ENCODE data around the gene CAV3.

The CAV3 gene

DNA sequence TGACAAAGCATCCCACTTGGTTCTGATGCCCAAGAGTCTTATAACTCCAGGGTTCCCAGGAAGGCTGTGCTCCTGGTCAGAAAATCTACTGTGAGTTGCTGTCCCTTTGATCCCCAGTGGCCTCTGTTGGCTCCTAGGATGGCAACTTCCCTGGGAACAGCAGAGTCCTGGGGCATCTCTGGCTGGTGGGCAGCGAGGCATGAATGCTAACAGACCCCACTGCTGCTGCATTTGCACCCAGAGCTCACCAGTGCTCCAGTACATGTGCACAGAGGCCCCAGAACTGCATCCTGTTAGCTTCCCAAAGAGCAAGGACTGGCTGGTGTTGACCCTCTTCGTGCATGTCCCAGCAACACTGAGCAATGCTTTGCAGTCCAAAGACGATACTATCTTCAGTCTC, 15.7 kb downstream of the CAV3 start:
- H3K4me3 ChIP-seq (ENCODE audit: extremely low read depth, insufficient read depth, low read length, poor library complexity, severe bottlenecking), result no peak overlapping the region
- no peak overlapping the region for H3K27ac ChIP-seq (ENCODE audit: low read depth, low read length, severe bottlenecking)
- no peaks in the 10 kb centered on the region for H3K9me3 ChIP-seq (ENCODE audit: control insufficient read depth, low read length)
- WGBS, 2 experiments (ENCODE audit: insufficient coverage in 2 of 2), result 86 to 96% methylated on average over 3 of the region's 3 CpGs
- no peaks in the 10 kb centered on the region for H3K4me1 ChIP-seq (ENCODE audit: control insufficient read depth, insufficient read depth, low read length, poor library complexity, severe bottlenecking)
- no peaks in the 10 kb centered on the region for H3K36me3 ChIP-seq (ENCODE audit: control insufficient read depth, insufficient read depth, low read length)

DNA sequence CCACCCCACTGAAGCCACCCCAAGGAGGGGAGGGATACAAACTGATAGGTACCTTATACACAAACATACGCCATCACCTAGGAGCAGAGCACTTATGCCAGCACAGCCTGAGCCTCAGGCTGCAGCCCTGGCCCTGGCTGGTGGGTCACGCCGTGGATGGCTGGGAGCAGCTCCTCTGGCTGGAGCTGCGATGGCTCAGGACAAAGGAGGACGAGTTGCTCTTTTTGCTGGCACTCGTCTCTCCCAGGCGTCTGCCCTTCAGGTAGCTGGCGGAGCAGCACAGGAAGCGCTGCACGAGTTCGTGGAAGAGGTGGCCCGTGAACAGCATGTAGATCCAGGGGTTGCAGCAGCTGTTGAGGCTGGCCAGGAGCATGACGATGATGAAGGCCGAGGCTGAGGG, 19.2 kb downstream of the CAV3 start:
- WGBS, 2 experiments (ENCODE audit: insufficient coverage in 2 of 2), result 92% methylated on average over 13 to 14 of the region's 14 CpGs

DNA sequence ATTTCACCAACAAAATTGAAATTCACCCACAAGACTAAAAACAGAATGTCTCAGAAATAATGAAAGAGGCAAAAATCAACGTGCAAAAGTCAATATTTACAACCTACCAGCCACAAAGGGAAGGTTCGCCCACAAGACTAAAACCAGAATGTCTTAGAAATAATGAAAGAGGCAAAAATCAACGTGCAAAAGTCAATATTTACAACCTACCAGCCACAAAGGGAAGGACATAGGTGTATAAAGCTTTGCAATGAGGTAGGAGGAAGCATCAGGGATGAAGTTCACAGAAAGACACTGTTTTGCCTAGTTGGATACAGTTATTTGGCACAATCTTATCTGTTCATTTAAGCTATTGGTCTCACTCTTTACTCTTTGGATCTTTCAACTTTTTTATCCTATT, 21.5 kb downstream of the CAV3 start:
- no CpG with 5 or more reads among the region's 3 CpGs for WGBS, 2 experiments (ENCODE audit: insufficient coverage in 2 of 2)
- Histone ChIP-seq H3K4me1 (ENCODE audit: control insufficient read depth, insufficient read depth, low read length, poor library complexity, severe bottlenecking) (no peaks in the 10 kb centered on the region), H3K27ac (ENCODE audit: low read depth, low read length, severe bottlenecking) (no peak overlapping the region), H3K36me3 (ENCODE audit: control insufficient read depth, insufficient read depth, low read length) (no peaks in the 10 kb centered on the region), H3K9me3 (ENCODE audit: control insufficient read depth, low read length) (no peaks in the 10 kb centered on the region), H3K4me3 (ENCODE audit: extremely low read depth, insufficient read depth, low read length, poor library complexity, severe bottlenecking) (no peak overlapping the region)

More for the DNA sequence above, 19.2 kb downstream of the CAV3 start:
- H3K4me1 ChIP-seq (ENCODE audit: control insufficient read depth, insufficient read depth, low read length, poor library complexity, severe bottlenecking), result no peaks in the 10 kb centered on the region
- H3K36me3 ChIP-seq (ENCODE audit: control insufficient read depth, insufficient read depth, low read length), result no peaks in the 10 kb centered on the region
- no peaks in the 10 kb centered on the region for H3K9me3 ChIP-seq (ENCODE audit: control insufficient read depth, low read length)
- no peak overlapping the region for H3K27ac ChIP-seq (ENCODE audit: low read depth, low read length, severe bottlenecking)
- H3K4me3 ChIP-seq (ENCODE audit: extremely low read depth, insufficient read depth, low read length, poor library complexity, severe bottlenecking), result no peak overlapping the region

DNA sequence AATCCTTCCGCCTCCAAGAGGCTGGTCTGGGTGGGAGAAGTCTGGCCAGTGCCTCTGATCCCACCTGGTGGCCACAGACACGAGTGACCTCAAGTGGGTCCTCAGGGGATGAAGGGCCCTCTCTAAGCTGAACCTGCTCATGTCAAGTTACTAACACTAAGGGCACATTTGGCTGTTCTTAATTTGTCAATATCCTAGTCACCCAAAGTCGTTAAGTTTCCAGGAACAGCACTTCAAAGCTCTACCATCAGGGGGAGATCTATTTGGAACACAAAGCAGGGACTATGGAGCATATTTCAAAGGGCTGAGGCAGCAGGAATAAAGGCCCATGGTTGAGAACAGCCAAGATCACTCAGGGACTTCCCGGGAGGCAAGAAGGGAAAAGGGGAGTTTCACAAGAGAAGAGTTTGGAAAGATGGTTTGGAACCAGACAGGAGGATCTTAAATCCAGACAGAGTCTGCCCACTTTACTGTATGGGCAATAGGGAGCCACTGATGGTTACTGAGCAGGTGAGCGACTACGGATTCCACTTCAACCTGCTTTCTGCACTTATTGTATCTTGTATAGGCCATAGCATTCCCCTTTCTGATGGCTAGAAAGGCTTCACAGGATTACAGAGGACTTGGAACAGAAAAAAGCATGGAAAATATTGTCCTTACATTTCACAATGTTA, 22.1 kb downstream of the CAV3 start:
- H3K4me1 ChIP-seq (ENCODE audit: control insufficient read depth, insufficient read depth, low read length, poor library complexity, severe bottlenecking), result no peaks in the 10 kb centered on the region
- H3K36me3 ChIP-seq (ENCODE audit: control insufficient read depth, insufficient read depth, low read length), result no peaks in the 10 kb centered on the region
- H3K4me3 ChIP-seq (ENCODE audit: extremely low read depth, insufficient read depth, low read length, poor library complexity, severe bottlenecking), result no peak overlapping the region
- no peak overlapping the region for H3K27ac ChIP-seq (ENCODE audit: low read depth, low read length, severe bottlenecking)
- WGBS, 2 experiments (ENCODE audit: insufficient coverage in 2 of 2), result 49 to 65% methylated on average over 3 to 6 of the region's 6 CpGs
- H3K9me3 ChIP-seq (ENCODE audit: control insufficient read depth, low read length), result no peaks in the 10 kb centered on the region

DNA sequence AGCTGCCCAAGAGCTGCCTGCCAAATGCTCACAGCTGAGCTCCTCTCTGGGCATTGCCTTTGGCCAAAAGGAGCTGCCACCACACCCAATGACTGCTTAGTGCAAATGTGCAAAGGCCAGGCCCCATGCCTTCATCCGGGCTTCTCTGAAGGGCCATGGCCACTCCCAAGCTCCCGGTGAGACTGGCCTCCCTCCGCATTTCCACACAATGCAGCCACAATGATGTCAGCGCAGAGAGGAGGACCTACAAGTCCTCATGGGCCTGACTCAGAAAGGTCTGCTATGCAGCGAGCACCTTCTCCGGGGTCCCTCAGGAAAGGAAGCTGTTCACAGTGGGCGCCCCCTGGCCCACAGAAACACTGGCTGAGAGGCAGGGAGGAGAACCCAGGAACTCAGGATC, 23.1 kb downstream of the CAV3 start:
- H3K4me1 ChIP-seq (ENCODE audit: control insufficient read depth, insufficient read depth, low read length, poor library complexity, severe bottlenecking), result no peaks in the 10 kb centered on the region
- no peaks in the 10 kb centered on the region for H3K9me3 ChIP-seq (ENCODE audit: control insufficient read depth, low read length)
- H3K36me3 ChIP-seq (ENCODE audit: control insufficient read depth, insufficient read depth, low read length), result no peaks in the 10 kb centered on the region
- H3K27ac ChIP-seq (ENCODE audit: low read depth, low read length, severe bottlenecking), result no peak overlapping the region
- H3K4me3 ChIP-seq (ENCODE audit: extremely low read depth, insufficient read depth, low read length, poor library complexity, severe bottlenecking), result no peak overlapping the region
- 83 to 88% methylated on average over 6 of the region's 7 CpGs for WGBS, 2 experiments (ENCODE audit: insufficient coverage in 2 of 2)

DNA sequence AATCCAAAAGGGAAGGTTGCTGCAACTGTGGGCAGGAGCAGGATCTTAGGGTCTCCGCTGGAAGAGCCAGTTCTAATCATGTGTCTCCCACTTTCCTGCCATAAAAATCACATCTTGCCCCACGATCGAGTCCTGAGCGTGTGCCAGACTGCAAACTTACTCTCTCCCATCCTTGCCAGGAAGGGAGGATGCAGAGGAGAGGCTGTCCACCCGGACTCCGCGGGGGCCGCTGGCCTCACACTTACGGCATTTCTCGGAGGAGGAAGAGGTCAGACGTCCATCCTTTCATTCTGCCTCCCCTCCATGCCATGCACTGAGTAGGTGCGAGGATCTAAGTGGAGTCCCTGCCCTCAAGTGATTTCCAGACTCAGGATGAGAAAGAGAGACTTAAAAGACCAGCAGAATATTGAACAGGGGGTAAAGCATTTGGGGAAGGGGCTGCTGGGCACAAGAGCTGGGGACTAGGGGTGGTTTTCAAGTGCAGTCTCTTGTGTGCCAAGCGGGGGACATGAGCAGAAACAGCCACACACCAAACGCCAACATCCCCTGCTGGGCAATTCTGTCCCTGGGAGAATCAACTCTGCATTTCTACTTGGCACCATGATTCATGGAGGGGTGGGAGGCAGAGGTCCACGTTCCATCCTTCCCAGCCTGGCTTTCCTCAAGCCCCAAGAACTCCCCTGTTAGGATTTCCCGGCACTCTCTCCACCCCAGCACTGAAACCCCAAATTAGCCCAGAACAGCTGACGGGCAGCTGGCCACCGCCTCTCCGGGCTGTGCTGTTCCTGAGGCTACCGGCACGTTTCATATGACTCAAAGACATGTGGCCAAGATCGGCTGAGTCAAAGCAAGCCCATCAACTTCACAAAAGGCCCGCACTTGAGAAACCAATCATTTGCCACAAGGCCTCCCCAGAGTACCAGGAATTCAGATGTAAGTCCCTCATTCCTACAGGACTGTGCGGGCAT, 24.2 kb downstream of the CAV3 start:
- Histone ChIP-seq H3K4me1 (ENCODE audit: control insufficient read depth, insufficient read depth, low read length, poor library complexity, severe bottlenecking) (no peaks in the 10 kb centered on the region), H3K9me3 (ENCODE audit: control insufficient read depth, low read length) (no peaks in the 10 kb centered on the region), H3K4me3 (ENCODE audit: extremely low read depth, insufficient read depth, low read length, poor library complexity, severe bottlenecking) (no peak overlapping the region), H3K36me3 (ENCODE audit: control insufficient read depth, insufficient read depth, low read length) (no peaks in the 10 kb centered on the region), H3K27ac (ENCODE audit: low read depth, low read length, severe bottlenecking) (no peak overlapping the region)
- 87 to 90% methylated on average over 10 to 12 of the region's 24 CpGs for whole genome bisulfite sequencing, 2 experiments (ENCODE audit: insufficient coverage in 2 of 2)

DNA sequence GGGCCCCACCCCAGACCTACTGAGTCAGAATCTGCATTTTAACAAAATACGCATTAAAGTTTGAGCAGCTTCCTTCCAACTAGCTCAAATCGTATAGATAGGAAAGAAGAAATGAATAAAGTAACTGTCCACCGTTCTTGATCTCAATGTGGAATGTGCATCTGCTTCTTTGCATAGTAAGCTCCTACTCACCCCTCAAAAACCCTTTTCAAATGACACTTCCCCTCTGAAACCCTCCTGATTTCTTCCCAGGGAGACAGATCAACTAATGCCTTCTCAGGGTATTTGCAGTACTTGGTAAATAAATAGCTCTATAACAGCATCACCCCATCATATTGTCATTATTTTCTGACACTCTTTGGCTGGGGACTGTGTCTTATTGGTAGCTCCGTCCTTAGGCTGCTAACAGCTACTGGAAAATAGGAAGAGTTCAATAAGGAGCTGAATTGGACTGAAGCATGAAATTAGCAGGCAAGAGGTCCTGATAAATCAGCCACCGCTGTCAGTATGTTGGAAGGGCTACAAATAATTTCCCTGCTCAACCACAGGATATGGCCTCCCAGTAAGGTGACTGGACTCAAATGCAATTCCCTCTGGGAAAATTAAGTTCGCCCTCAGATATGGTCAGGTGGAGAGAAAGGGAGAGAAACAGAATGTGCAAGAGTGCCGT, 25.6 kb downstream of the CAV3 start:
- H3K36me3 ChIP-seq (ENCODE audit: control insufficient read depth, insufficient read depth, low read length), result no peaks in the 10 kb centered on the region
- no peaks in the 10 kb centered on the region for H3K9me3 ChIP-seq (ENCODE audit: control insufficient read depth, low read length)
- 95 to 97% methylated on average over 3 to 4 of the region's 7 CpGs for WGBS, 2 experiments (ENCODE audit: insufficient coverage in 2 of 2)
- no peak overlapping the region for H3K4me3 ChIP-seq (ENCODE audit: extremely low read depth, insufficient read depth, low read length, poor library complexity, severe bottlenecking)
- H3K4me1 ChIP-seq (ENCODE audit: control insufficient read depth, insufficient read depth, low read length, poor library complexity, severe bottlenecking), result no peaks in the 10 kb centered on the region
- no peak overlapping the region for H3K27ac ChIP-seq (ENCODE audit: low read depth, low read length, severe bottlenecking)

DNA sequence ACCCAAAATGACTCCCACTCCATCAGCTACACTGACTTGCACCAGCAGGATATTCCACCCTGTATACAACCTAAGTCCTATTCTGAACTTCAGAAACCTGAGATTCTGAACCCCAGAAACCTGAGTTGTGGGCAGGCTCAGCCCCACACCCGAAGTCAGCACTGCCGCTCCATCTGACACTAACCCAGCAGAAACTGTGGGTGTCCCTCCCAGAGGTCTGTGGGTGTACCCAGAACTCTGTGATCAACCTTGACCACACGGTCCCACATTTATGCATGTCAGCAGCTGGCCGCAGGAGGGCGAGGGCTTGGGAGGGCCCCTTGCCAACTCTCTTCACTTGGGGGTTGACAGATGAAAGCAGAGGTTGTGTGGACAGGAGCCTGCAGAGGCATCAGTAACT, 26.5 kb downstream of the CAV3 start:
- no peaks in the 10 kb centered on the region for H3K9me3 ChIP-seq (ENCODE audit: control insufficient read depth, low read length)
- no peak overlapping the region for H3K4me3 ChIP-seq (ENCODE audit: extremely low read depth, insufficient read depth, low read length, poor library complexity, severe bottlenecking)
- H3K36me3 ChIP-seq (ENCODE audit: control insufficient read depth, insufficient read depth, low read length), result no peaks in the 10 kb centered on the region
- no peak overlapping the region for H3K27ac ChIP-seq (ENCODE audit: low read depth, low read length, severe bottlenecking)
- 92 to 95% methylated on average over 3 to 4 of the region's 5 CpGs for WGBS, 2 experiments (ENCODE audit: insufficient coverage in 2 of 2)
- H3K4me1 ChIP-seq (ENCODE audit: control insufficient read depth, insufficient read depth, low read length, poor library complexity, severe bottlenecking), result no peaks in the 10 kb centered on the region

DNA sequence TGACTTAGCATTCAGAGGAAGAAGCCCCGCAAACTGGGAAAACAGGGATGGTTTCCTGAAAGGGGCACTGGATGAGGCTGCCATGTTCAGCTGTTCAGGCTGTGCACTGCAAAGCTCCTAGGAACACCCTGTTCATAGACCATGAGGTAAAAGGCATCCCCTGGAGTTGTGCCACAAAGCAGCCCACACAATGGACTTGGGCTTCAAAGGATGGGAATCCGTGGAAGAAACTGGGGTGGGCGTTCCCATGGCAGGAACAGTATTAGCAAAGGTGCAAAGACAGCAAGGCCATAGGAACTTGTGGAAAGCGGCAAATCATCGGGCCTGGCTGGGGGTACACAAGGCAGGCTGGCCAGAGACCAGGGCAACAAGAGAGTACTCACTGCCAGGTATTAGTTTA, 26.9 kb downstream of the CAV3 start:
- 81 to 94% methylated on average over 5 of the region's 5 CpGs for WGBS, 2 experiments (ENCODE audit: insufficient coverage in 2 of 2)
- H3K36me3 ChIP-seq (ENCODE audit: control insufficient read depth, insufficient read depth, low read length), result no peaks in the 10 kb centered on the region
- no peak overlapping the region for H3K27ac ChIP-seq (ENCODE audit: low read depth, low read length, severe bottlenecking)
- H3K4me3 ChIP-seq (ENCODE audit: extremely low read depth, insufficient read depth, low read length, poor library complexity, severe bottlenecking), result no peak overlapping the region
- no peaks in the 10 kb centered on the region for H3K9me3 ChIP-seq (ENCODE audit: control insufficient read depth, low read length)
- no peaks in the 10 kb centered on the region for H3K4me1 ChIP-seq (ENCODE audit: control insufficient read depth, insufficient read depth, low read length, poor library complexity, severe bottlenecking)

DNA sequence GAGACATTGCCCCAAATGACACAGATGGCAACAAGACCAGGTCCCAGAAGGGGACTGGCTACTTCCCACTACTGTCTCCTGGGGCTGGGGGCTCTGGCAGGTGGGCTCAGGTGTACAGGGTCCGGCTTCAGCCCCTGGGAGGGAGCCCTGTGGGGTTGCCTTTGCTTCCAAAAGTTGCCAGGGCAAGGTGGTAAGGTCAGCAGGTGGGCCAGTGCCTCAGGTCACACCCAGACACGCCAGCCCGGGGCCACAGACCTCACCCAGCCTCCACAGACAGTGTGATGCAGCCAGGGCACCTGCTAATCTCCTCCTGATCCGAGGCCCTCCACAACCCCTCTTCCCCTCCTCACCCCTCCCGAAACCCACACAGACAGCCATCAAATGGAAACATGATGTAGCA, 28.3 kb downstream of the CAV3 start:
- H3K27ac ChIP-seq (ENCODE audit: low read depth, low read length, severe bottlenecking), result no peak overlapping the region
- no peak overlapping the region for H3K4me3 ChIP-seq (ENCODE audit: extremely low read depth, insufficient read depth, low read length, poor library complexity, severe bottlenecking)
- WGBS, 2 experiments (ENCODE audit: insufficient coverage in 2 of 2), result 82 to 100% methylated on average over 3 of the region's 5 CpGs
- H3K36me3 ChIP-seq (ENCODE audit: control insufficient read depth, insufficient read depth, low read length), result no peaks in the 10 kb centered on the region
- no peaks in the 10 kb centered on the region for H3K9me3 ChIP-seq (ENCODE audit: control insufficient read depth, low read length)
- no peaks in the 10 kb centered on the region for H3K4me1 ChIP-seq (ENCODE audit: control insufficient read depth, insufficient read depth, low read length, poor library complexity, severe bottlenecking)
